Measurements from ENCODE around the gene UBE2Q2. TPM values are rescaled to one million over a fixed set of nuclear protein-coding genes. Genes with fewer than 3 reads are reported as not detected.

The UBE2Q2 gene
- total and polyA plus RNA-seq, 2 of the 4 experiments (the other 2 are of a cell fraction) = 18.0 to 28.9 TPM

DNA sequence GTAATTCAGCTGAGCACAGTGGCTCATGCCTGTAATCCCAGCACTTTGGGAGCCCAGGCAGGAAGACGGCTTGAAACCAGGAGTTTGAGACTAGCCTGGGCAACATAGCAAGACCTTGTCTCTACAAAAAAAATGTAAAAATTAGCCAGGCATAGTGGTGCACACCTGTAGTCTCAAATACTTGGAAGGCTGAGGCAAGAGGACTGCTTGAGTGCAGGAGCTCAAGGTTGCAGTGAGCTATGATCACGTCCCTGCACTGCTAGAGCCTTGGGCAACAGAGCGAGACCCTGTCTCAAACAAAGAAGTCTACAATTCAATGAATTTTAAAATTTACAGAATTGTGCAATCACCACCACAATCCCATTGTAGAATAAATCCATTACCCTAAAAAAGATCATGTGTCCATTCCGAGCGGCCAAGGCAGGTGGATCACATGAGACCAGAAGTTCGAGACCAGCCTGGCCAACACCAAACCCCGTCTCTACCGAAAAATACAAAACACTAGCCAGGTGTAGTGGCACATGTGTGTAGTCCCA is 105.6 kb downstream of the UBE2Q2 start:
- H2AFZ ChIP-seq (replicated peaks; ENCODE audit: low read length, poor library complexity) = no peak overlapping the region
- intact Hi-C loops (cut with micrococcal nuclease) = loop anchor here (10.0 kb wide), 1 partner anchor 186 kb away; no protein-coding TSS in a partner anchor
- H2BK15ac ChIP-seq (ENCODE audit: low read depth, low read length) = no peak overlapping the region
- no peak overlapping the region for H4K5ac ChIP-seq (ENCODE audit: low read depth, low read length)
- H4K20me1 ChIP-seq (ENCODE audit: insufficient read depth, low read length) = no peaks in the 10 kb centered on the region
- ATAC-seq (ENCODE audit: low read depth) (no peak), DNase-seq (no peak)
- H3K79me1 ChIP-seq (ENCODE audit: low read depth in 1 of 2, low read length in 2 of 2) = no peaks in the 10 kb centered on the region
- in situ Hi-C loops (cut with MboI; ENCODE audit: low sequenced_read_pairs) = no loop called here
- no peak overlapping the region for H3K4ac ChIP-seq (ENCODE audit: low read depth, low read length)
- no peaks in the 10 kb centered on the region for H3K36me3 ChIP-seq (ENCODE audit: control insufficient read depth, insufficient read depth, low read length)
- H3K9me3 ChIP-seq (ENCODE audit: control insufficient read depth, insufficient read depth, low read length) = no peaks in the 10 kb centered on the region
- no peak overlapping the region for H2AK5ac ChIP-seq (ENCODE audit: low read depth, low read length)
- no peak overlapping the region for H3K14ac ChIP-seq (replicated peaks; ENCODE audit: low read depth, low read length)
- H3K56ac ChIP-seq (ENCODE audit: extremely low read depth, insufficient read depth, low read length) = no peak overlapping the region
- peaks cover 2% of the 10 kb centered on the region; the same call in 1 of the 2 replicates for H3K4me1 ChIP-seq (ENCODE audit: control insufficient read depth, insufficient read depth, low read length)
- H3K23ac ChIP-seq (ENCODE audit: low read depth, low read length) = no peak overlapping the region
- no peak overlapping the region for H2BK120ac ChIP-seq (ENCODE audit: low read depth, low read length)
- no peak overlapping the region for H3K9ac ChIP-seq (ENCODE audit: low read depth, low read length)
- no peak overlapping the region for H3K4me3 ChIP-seq (ENCODE audit: insufficient read depth, low read depth, low read length)
- H2BK5ac ChIP-seq (ENCODE audit: low read depth, low read length, poor library complexity, severe bottlenecking) = no peak overlapping the region
- ChIA-PET POLR2A (ENCODE audit: unreplicated experiment) (no interaction called here), CTCF (interaction anchor here (0.7 kb wide), 1 partner anchor 38 kb away, joined by 3 read pairs; no protein-coding TSS in a partner anchor)
- no peak overlapping the region for H3K4me2 ChIP-seq (ENCODE audit: low read depth, low read length)
- H2BK20ac ChIP-seq (ENCODE audit: low read depth, low read length) = no peak overlapping the region
- WGBS, 2 experiments (ENCODE audit: extremely low coverage in 2 of 2, insufficient read length in 1 of 2) = 100% methylated on average over 1 of the region's 8 CpGs; no CpG with 5 or more reads in 1 of the 2 experiments
- no peak overlapping the region for H3K27ac ChIP-seq (ENCODE audit: insufficient read depth, low read length)
- H4K8ac ChIP-seq (ENCODE audit: low read depth in 2 of 2, low read length in 2 of 2) = no peak overlapping the region
- H4K91ac ChIP-seq (ENCODE audit: insufficient read depth, low read depth, low read length) = no peak overlapping the region
- BruUV-seq (replicated peaks) = no TSS peak
- H2AK9ac ChIP-seq (replicated peaks; ENCODE audit: low read depth, low read length, poor library complexity) = no peak overlapping the region
- TF ChIP-seq CEBPB (IDR thresholded peaks at IDR 0.05; ENCODE audit: low read depth, low read length) = peak; percentile 38
- no peak for TF ChIP-seq MXI1 (IDR thresholded peaks at IDR 0.05; ENCODE audit: borderline replicate concordance, low read depth, low read length)
- no peak for TF ChIP-seq SMC3 (IDR thresholded peaks at IDR 0.05; ENCODE audit: low read depth, low read length)
- TF ChIP-seq NFE2L2 (IDR thresholded peaks at IDR 0.05; ENCODE audit: low read depth, low read length) = no peak
- TF ChIP-seq, protein P1, sequence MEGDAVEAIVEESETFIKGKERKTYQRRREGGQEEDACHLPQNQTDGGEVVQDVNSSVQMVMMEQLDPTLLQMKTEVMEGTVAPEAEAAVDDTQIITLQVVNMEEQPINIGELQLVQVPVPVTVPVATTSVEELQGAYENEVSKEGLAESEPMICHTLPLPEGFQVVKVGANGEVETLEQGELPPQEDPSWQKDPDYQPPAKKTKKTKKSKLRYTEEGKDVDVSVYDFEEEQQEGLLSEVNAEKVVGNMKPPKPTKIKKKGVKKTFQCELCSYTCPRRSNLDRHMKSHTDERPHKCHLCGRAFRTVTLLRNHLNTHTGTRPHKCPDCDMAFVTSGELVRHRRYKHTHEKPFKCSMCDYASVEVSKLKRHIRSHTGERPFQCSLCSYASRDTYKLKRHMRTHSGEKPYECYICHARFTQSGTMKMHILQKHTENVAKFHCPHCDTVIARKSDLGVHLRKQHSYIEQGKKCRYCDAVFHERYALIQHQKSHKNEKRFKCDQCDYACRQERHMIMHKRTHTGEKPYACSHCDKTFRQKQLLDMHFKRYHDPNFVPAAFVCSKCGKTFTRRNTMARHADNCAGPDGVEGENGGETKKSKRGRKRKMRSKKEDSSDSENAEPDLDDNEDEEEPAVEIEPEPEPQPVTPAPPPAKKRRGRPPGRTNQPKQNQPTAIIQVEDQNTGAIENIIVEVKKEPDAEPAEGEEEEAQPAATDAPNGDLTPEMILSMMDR (conservative IDR thresholded peaks at IDR 0.05; ENCODE audit: low read depth, low read length) = no peak
- no peak for TF ChIP-seq BHLHE40 (IDR thresholded peaks at IDR 0.05; ENCODE audit: low read depth, low read length)
- TF ChIP-seq CHD1 (IDR thresholded peaks at IDR 0.05; ENCODE audit: low read depth, low read length) = no peak
- TF ChIP-seq RAD21 (IDR thresholded peaks at IDR 0.05; ENCODE audit: low read length) = no peak
- TF ChIP-seq RFX5 (IDR thresholded peaks at IDR 0.05; ENCODE audit: low read depth, low read length) = no peak
- no peaks in the 10 kb centered on the region; the same call in 1 of the 2 replicates for H3K9me1 ChIP-seq (ENCODE audit: insufficient read depth, low read length)
- H3K18ac ChIP-seq (ENCODE audit: low read depth, low read length) = no peak overlapping the region
- dilution Hi-C loops (cut with HindIII; ENCODE audit: low sequenced_read_pairs, unreplicated experiment) = no loop called here
- no peaks in the 10 kb centered on the region for H3K27me3 ChIP-seq (ENCODE audit: control insufficient read depth, insufficient read depth, low read length)
